HG03521 (cell line): ENCODE measurements around the gene TSPAN16.

ENCODE experiments used
- ATAC-seq: cut with Tn5 transposase; IDR thresholded peaks from one replicate; pipeline ENCODE4 v1.9.1; 2021; ENCODE audit warnings: mild to moderate bottlenecking, moderate library complexity; ENCODE audit not compliant: unreplicated experiment

The TSPAN16 gene

GRCh38 chr19:11268783-11269267, 27.1 kb upstream of the TSPAN16 start:
- ATAC-seq, result no peak

- ATAC-seq, result no peak
Observed at GRCh38 chr19:11269408-11269807, 26.6 kb upstream of the TSPAN16 start.

GRCh38 chr19:11273296-11273695, 22.7 kb upstream of the TSPAN16 start:
- no peak for ATAC-seq

GRCh38 chr19:11273989-11274388, 22.0 kb upstream of the TSPAN16 start:
- ATAC-seq, result no peak

GRCh38 chr19:11274533-11275086, 21.4 kb upstream of the TSPAN16 start:
- ATAC-seq, result no peak

GRCh38 chr19:11278670-11279069, 17.3 kb upstream of the TSPAN16 start:
- ATAC-seq, result no peak

GRCh38 chr19:11279505-11280236, 16.3 kb upstream of the TSPAN16 start:
- ATAC-seq, result no peak

GRCh38 chr19:11281356-11282049, 14.5 kb upstream of the TSPAN16 start:
- no peak for ATAC-seq

- ATAC-seq, result no peak
Observed at GRCh38 chr19:11284515-11284914, 11.4 kb upstream of the TSPAN16 start.

GRCh38 chr19:11286312-11286974, 9.5 kb upstream of the TSPAN16 start:
- no peak for ATAC-seq

GRCh38 chr19:11288349-11288748, 7.6 kb upstream of the TSPAN16 start:
- no peak for ATAC-seq

- no peak for ATAC-seq
Observed at GRCh38 chr19:11290256-11290655, 5.7 kb upstream of the TSPAN16 start.

- no peak for ATAC-seq
Observed at GRCh38 chr19:11291415-11291814, 4.5 kb upstream of the TSPAN16 start.

GRCh38 chr19:11291991-11292390, 4.0 kb upstream of the TSPAN16 start:
- ATAC-seq, result no peak

GRCh38 chr19:11293433-11294389, 2.2 kb upstream of the TSPAN16 start:
- ATAC-seq, result no peak

- no peak for ATAC-seq
Observed at GRCh38 chr19:11295180-11295579, 780 bp upstream of the TSPAN16 start.

- no peak for ATAC-seq
Observed at GRCh38 chr19:11296264-11296663, 304 bp downstream of the TSPAN16 start.

GRCh38 chr19:11299946-11300810, 4.2 kb downstream of the TSPAN16 start:
- no peak for ATAC-seq

- no peak for ATAC-seq
Observed at GRCh38 chr19:11300811-11301120, 4.8 kb downstream of the TSPAN16 start.

- ATAC-seq, result no peak
Observed at GRCh38 chr19:11304936-11305335, 9.0 kb downstream of the TSPAN16 start.
